ENCODE results near the gene BHLHA15. TPM values are rescaled to one million over a fixed set of nuclear protein-coding genes. Genes with fewer than 3 reads are reported as not detected.

Gene BHLHA15
- total and polyA plus RNA-seq, 2 of the 13 experiments (the other 11 are each of a cell fraction or from before 2014, with no cell fraction given), result 1.9 to 6.1 TPM

GRCh38 chr7:98168181-98168903, 42.9 kb upstream of the BHLHA15 start (continued):
- no peak for TF ChIP-seq YY1 (IDR thresholded peaks at IDR 0.05; ENCODE audit: insufficient read depth, insufficient replicate concordance, low read depth, low read length)
- no peak for TF ChIP-seq TEAD2 (CRISPR knock-in tag; IDR thresholded peaks at IDR 0.05)
- TF ChIP-seq KDM5A (IDR thresholded peaks at IDR 0.05; ENCODE audit: borderline replicate concordance, low read length), result no peak
- peak; percentile 68 for TF ChIP-seq ZEB1 (IDR thresholded peaks at IDR 0.05; ENCODE audit: insufficient replicate concordance, low read depth)
- TF ChIP-seq ETS1 (CRISPR knock-in tag; IDR thresholded peaks at IDR 0.05), result no peak
- TF ChIP-seq DMAP1 (CRISPR knock-in tag; IDR thresholded peaks at IDR 0.05), result no peak
- TF ChIP-seq UBTF (CRISPR knock-in tag; IDR thresholded peaks at IDR 0.05), result no peak
- TF ChIP-seq RAD21 (CRISPR knock-in tag; IDR thresholded peaks at IDR 0.05), result peak; percentile 73
- no peak for TF ChIP-seq MZF1 (CRISPR knock-in tag; IDR thresholded peaks at IDR 0.05; ENCODE audit: borderline replicate concordance)
- TF ChIP-seq JUN (CRISPR knock-in tag; IDR thresholded peaks at IDR 0.05), result no peak
- no peak for TF ChIP-seq HHEX (CRISPR knock-in tag; IDR thresholded peaks at IDR 0.05)
- TF ChIP-seq RXRB (CRISPR knock-in tag; IDR thresholded peaks at IDR 0.05; ENCODE audit: borderline replicate concordance), result peak; percentile 45; the same call in 1 of the 2 replicates
- TF ChIP-seq SPEN (CRISPR knock-in tag; IDR thresholded peaks at IDR 0.05; ENCODE audit: low read depth), result no peak
- TF ChIP-seq EZH2 (conservative IDR thresholded peaks at IDR 0.05; ENCODE audit: low read depth, low read length), result no peak
- TF ChIP-seq ZNF674 (CRISPR knock-in tag; IDR thresholded peaks at IDR 0.05; ENCODE audit: low read depth), result no peak
- no peak for TF ChIP-seq ZNF619 (CRISPR knock-in tag; IDR thresholded peaks at IDR 0.05)
- no peak for TF ChIP-seq ZHX2 (IDR thresholded peaks at IDR 0.05; ENCODE audit: low read depth)
- TF ChIP-seq ZHX2 (CRISPR knock-in tag; IDR thresholded peaks at IDR 0.05; ENCODE audit: borderline replicate concordance), result no peak
- peak; percentile 59; the same call in 1 of the 2 replicates for TF ChIP-seq FOSL1 (CRISPR knock-in tag; IDR thresholded peaks at IDR 0.05; ENCODE audit: borderline replicate concordance)
- no peak for TF ChIP-seq E2F5 (CRISPR knock-in tag; conservative IDR thresholded peaks at IDR 0.05)

Data from HepG2 (cell line).